SJCRH30 (cell line): ENCODE results near the gene MYO18A. TPM values are rescaled to one million over a fixed set of nuclear protein-coding genes. Genes with fewer than 3 reads are reported as not detected.

Experiments
- DNase-seq, 2 experiments: peaks; one replicate each; pipeline ENCODE4 v3.0.0-alpha.2; 2015 to 2020
- H3K27ac ChIP-seq: fragments of 250-450 bp; sonication (Bioruptor Pico); 2 replicates; pipeline ENCODE4 v1.5.1; 2020; ENCODE audit warnings: mild to moderate bottlenecking, moderate library complexity
- H3K27me3 ChIP-seq: fragments of 250-450 bp; sonication (Bioruptor Pico); 2 replicates; pipeline ENCODE4 v1.5.1; 2020; ENCODE audit warnings: mild to moderate bottlenecking, moderate library complexity
- H3K36me3 ChIP-seq: fragments of 250-450 bp; sonication (Bioruptor Pico); 2 replicates; pipeline ENCODE4 v1.5.1; 2020; ENCODE audit warnings: mild to moderate bottlenecking, moderate library complexity
- H3K4me1 ChIP-seq: fragments of 250-450 bp; sonication (Bioruptor Pico); 2 replicates; pipeline ENCODE4 v1.5.1; 2020; ENCODE audit warnings: mild to moderate bottlenecking, moderate library complexity
- H3K4me3 ChIP-seq: fragments of 250-450 bp; sonication (Bioruptor Pico); 2 replicates; pipeline ENCODE4 v1.5.1; 2020; ENCODE audit warnings: mild to moderate bottlenecking, moderate library complexity
- H3K9me3 ChIP-seq: fragments of 250-450 bp; sonication (Bioruptor Pico); replicated peaks from 2 replicates; pipeline ENCODE4 v1.5.1; 2020; ENCODE audit warnings: mild to moderate bottlenecking, moderate library complexity
- total RNA-seq: library from RNA; depleted of rRNA; stranded (reverse); fragments of >200 nt; shearing (Covaris generic); gene quantifications from 2 replicates; pipeline ENCODE4 v1.2.3, GENCODE V29; 2014

The MYO18A gene
- total RNA-seq, 1 experiment from 2014 or later = 91.9 TPM

DNA sequence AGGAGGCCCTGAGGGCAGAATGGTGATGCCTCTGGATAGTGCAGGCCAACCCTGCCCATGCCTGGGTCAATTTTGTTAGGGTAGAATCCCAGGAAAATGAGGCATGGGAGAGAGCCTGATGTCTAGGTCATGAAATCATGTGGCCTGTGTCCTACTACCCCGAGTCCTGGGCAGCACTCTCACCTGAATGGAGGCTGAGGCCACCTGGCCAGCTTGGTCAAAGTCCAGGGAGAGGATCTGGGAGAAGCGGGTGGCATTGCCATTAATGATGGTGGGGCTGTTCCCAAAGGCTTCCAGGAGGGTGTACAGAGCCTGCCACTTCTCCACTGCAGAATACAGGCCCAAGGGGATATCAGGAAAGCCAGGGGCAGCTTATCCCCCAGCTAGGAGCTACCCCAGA lies 59.8 kb downstream of the MYO18A start:
- H3K36me3 ChIP-seq = peaks cover 22% of the 10 kb centered on the region

GRCh38 chr17:29119265-29119664 lies 60.9 kb downstream of the MYO18A start:
- no peak overlapping the region for H3K27ac ChIP-seq
- peaks cover 26% of the 10 kb centered on the region for H3K36me3 ChIP-seq
- no peaks in the 10 kb centered on the region for H3K27me3 ChIP-seq
- peak; percentile 59 to 71 for DNase-seq
- peaks cover 21% of the 10 kb centered on the region for H3K4me1 ChIP-seq
- no peak overlapping the region for H3K4me3 ChIP-seq
- no peaks in the 10 kb centered on the region for H3K9me3 ChIP-seq

More for the DNA sequence above, 59.8 kb downstream of the MYO18A start:
- Histone ChIP-seq H3K4me3 (no peak overlapping the region), H3K9me3 (no peaks in the 10 kb centered on the region), H3K27ac (no peak overlapping the region), H3K27me3 (no peaks in the 10 kb centered on the region), H3K4me1 (peaks cover 16% of the 10 kb centered on the region)
- DNase-seq = no peak

GRCh38 chr17:29116804-29117753 lies 63.1 kb downstream of the MYO18A start:
- no peaks in the 10 kb centered on the region for H3K9me3 ChIP-seq
- peaks cover 25% of the 10 kb centered on the region for H3K36me3 ChIP-seq
- H3K27me3 ChIP-seq = no peaks in the 10 kb centered on the region
- peak; percentile 86 to 92 for DNase-seq
- no peak overlapping the region for H3K27ac ChIP-seq
- peaks cover 42% of the 10 kb centered on the region for H3K4me1 ChIP-seq
- no peak overlapping the region for H3K4me3 ChIP-seq

- peaks cover 23% of the 10 kb centered on the region for H3K36me3 ChIP-seq
- H3K4me1 ChIP-seq = peaks cover 51% of the 10 kb centered on the region
- H3K9me3 ChIP-seq = no peaks in the 10 kb centered on the region
- no peak overlapping the region for H3K27ac ChIP-seq
- no peak overlapping the region for H3K4me3 ChIP-seq
- H3K27me3 ChIP-seq = no peaks in the 10 kb centered on the region
- DNase-seq = peak; percentile 86 to 92
Observed at GRCh38 chr17:29115961-29116803, 64.0 kb downstream of the MYO18A start.

DNA sequence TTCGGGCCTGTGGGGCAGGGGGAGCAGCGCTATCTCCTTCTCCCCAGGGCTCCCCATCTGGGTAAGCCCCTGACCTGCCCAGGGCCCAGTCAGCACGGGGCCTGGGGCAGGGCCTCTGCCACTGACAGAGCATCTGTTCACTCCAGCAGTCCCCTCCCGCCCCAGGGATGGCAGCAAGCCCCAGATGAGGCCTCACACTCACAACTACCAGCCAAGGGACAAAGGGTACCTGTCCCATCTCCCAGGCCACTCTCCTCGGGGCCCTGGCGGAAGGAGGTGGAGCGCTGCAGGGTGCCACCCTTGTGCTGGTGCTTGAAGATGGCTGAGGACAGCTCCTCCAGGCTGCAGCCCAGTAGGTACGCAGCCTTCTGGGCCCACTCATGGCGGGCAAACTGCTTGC lies 64.8 kb downstream of the MYO18A start:
- Histone ChIP-seq H3K27ac (no peak overlapping the region), H3K4me1 (peaks cover 57% of the 10 kb centered on the region), H3K9me3 (no peaks in the 10 kb centered on the region), H3K4me3 (no peak overlapping the region), H3K27me3 (no peaks in the 10 kb centered on the region), H3K36me3 (peaks cover 23% of the 10 kb centered on the region)
- no peak for DNase-seq

GRCh38 chr17:29114141-29114540 lies 66.1 kb downstream of the MYO18A start:
- H3K36me3 ChIP-seq = peaks cover 29% of the 10 kb centered on the region
- H3K27me3 ChIP-seq = no peaks in the 10 kb centered on the region
- no peak overlapping the region for H3K27ac ChIP-seq
- no peaks in the 10 kb centered on the region for H3K9me3 ChIP-seq
- H3K4me3 ChIP-seq = no peak overlapping the region
- H3K4me1 ChIP-seq = peaks cover 55% of the 10 kb centered on the region
- no peak for DNase-seq

GRCh38 chr17:29113334-29113733 lies 66.9 kb downstream of the MYO18A start:
- no peaks in the 10 kb centered on the region for H3K9me3 ChIP-seq
- peak; percentile 49 to 66 for DNase-seq
- peaks cover 30% of the 10 kb centered on the region for H3K36me3 ChIP-seq
- peaks cover 54% of the 10 kb centered on the region for H3K4me1 ChIP-seq
- no peak overlapping the region for H3K4me3 ChIP-seq
- H3K27me3 ChIP-seq = no peaks in the 10 kb centered on the region
- H3K27ac ChIP-seq = peak overlapping the region; percentile 84

- peak; percentile 83 to 84 for DNase-seq
- Histone ChIP-seq H3K4me3 (no peak overlapping the region), H3K27ac (peak overlapping the region; percentile 84), H3K4me1 (peaks cover 59% of the 10 kb centered on the region), H3K27me3 (no peaks in the 10 kb centered on the region), H3K9me3 (no peaks in the 10 kb centered on the region), H3K36me3 (peaks cover 32% of the 10 kb centered on the region)
Observed at GRCh38 chr17:29112771-29113295, 67.4 kb downstream of the MYO18A start.

- DNase-seq = peak; percentile 91 to 97
- no peaks in the 10 kb centered on the region for H3K9me3 ChIP-seq
Observed at GRCh38 chr17:29111816-29112499, 68.2 kb downstream of the MYO18A start.

DNA sequence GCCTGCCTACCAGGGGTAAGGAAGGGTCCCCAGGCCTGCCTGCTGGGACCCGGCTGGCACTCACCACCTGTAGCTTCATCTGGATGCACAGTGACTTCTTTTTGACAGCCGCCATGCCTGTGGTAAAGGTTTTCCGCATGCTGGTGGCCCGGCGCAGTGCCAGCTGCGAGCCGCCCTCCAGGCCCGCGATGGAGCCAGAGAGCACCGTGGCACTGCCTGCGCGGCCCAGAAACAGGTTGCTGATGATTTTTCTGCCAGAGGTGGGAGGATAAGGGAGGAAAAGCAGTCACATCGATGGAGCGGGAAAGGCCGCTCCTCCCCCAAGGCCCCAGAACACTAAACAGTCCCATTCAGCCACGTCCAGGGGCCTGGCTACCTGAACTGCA lies 69.8 kb downstream of the MYO18A start:
- Histone ChIP-seq H3K4me1 (peaks cover 47% of the 10 kb centered on the region), H3K27me3 (no peaks in the 10 kb centered on the region), H3K27ac (no peak overlapping the region), H3K4me3 (no peak overlapping the region), H3K36me3 (peaks cover 52% of the 10 kb centered on the region), H3K9me3 (no peaks in the 10 kb centered on the region)
- DNase-seq = no peak

More at GRCh38 chr17:29111816-29112499, 68.2 kb downstream of the MYO18A start:
- Histone ChIP-seq H3K27ac (peak overlapping the region; percentile 84), H3K27me3 (no peaks in the 10 kb centered on the region), H3K4me1 (peaks cover 58% of the 10 kb centered on the region), H3K36me3 (peaks cover 36% of the 10 kb centered on the region), H3K4me3 (no peak overlapping the region)

- Histone ChIP-seq H3K9me3 (no peaks in the 10 kb centered on the region), H3K36me3 (peaks cover 52% of the 10 kb centered on the region), H3K4me1 (peaks cover 46% of the 10 kb centered on the region), H3K27me3 (no peaks in the 10 kb centered on the region), H3K27ac (no peak overlapping the region), H3K4me3 (no peak overlapping the region)
- DNase-seq = no peak
Observed at GRCh38 chr17:29109477-29110371, 70.5 kb downstream of the MYO18A start.

DNA sequence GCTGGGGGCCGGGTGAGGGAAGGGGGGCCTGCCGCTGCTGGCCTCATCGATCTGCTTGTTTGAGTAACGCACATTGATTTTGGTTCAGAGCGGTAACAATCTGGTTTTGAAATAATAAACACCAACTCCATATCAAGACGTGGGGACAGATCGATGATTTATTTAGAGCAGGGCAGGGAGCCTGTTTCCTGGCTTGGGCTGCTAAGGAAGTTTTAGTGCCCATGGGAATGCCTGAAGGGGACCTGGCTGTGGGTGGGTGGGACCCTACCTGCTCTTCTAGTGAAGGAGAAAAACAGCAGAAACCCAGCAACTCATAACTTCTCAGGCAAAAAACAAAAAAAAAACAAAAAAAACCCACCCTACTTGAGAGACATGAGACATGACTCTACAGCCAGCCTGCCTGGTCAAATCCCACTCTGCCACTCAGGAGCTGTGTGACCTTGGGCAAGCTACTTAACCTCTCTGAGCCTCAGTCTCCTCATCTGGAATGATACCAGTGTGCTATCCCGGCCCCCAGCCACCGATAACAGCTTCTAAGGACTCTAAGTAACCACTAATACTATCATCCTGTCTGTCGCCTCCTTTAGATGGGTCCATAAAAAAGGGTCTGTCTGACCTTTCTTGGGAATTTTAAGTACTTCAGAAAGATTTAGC lies 71.2 kb downstream of the MYO18A start:
- Histone ChIP-seq H3K27ac (no peak overlapping the region), H3K4me1 (peaks cover 40% of the 10 kb centered on the region), H3K36me3 (peaks cover 59% of the 10 kb centered on the region), H3K9me3 (no peaks in the 10 kb centered on the region), H3K27me3 (no peaks in the 10 kb centered on the region), H3K4me3 (no peak overlapping the region)
- DNase-seq = no peak
